HG02678 (cell line): ENCODE data around the gene SLC25A20.
"Not testable (repeated sequence)": the region's sequence is repeated elsewhere in the genome, so short reads cannot be mapped to it uniquely, and the experiment has no call there.

Source experiments
- ATAC-seq: cut with Tn5 transposase; IDR thresholded peaks from one replicate; pipeline ENCODE4 v1.9.1; 2021; ENCODE audit warnings: mild to moderate bottlenecking, moderate library complexity; ENCODE audit not compliant: unreplicated experiment

The SLC25A20 gene

GRCh38 chr3:48847504-48848423 lies 50.9 kb downstream of the SLC25A20 start, which contains the start of gene PRKAR2A:
TSS of gene PRKAR2A (minus strand) at chr3:48847874. CDS start at chr3:48847596, 278 bp downstream.
- ATAC-seq = peak; percentile 86

- peak; percentile 34 for ATAC-seq
Measured at GRCh38 chr3:48847053-48847503, 51.6 kb downstream of the SLC25A20 start.

- no peak for ATAC-seq
Measured at GRCh38 chr3:48845170-48845569, 53.5 kb downstream of the SLC25A20 start.

- ATAC-seq = no peak
Measured at GRCh38 chr3:48837163-48837562, 61.5 kb downstream of the SLC25A20 start.

- no peak for ATAC-seq
Measured at GRCh38 chr3:48835650-48836366, 62.9 kb downstream of the SLC25A20 start.

GRCh38 chr3:48832684-48833083 lies 66.0 kb downstream of the SLC25A20 start:
- no peak for ATAC-seq

- ATAC-seq = no peak
Measured at GRCh38 chr3:48830715-48831114, 68.0 kb downstream of the SLC25A20 start.

GRCh38 chr3:48829525-48829924 lies 69.2 kb downstream of the SLC25A20 start:
- ATAC-seq = not testable (repeated sequence)

- ATAC-seq = not testable (repeated sequence)
Measured at GRCh38 chr3:48827874-48828273, 70.8 kb downstream of the SLC25A20 start.

GRCh38 chr3:48826451-48826850 lies 72.2 kb downstream of the SLC25A20 start:
- no peak for ATAC-seq

- ATAC-seq = no peak
Measured at GRCh38 chr3:48820612-48821324, 77.9 kb downstream of the SLC25A20 start.

GRCh38 chr3:48819234-48820221 lies 79.2 kb downstream of the SLC25A20 start:
- ATAC-seq = no peak

- no peak for ATAC-seq
Measured at GRCh38 chr3:48811524-48811923, 87.2 kb downstream of the SLC25A20 start.
